Right atrium auricular region (tissue), 2 donors: ENCODE measurements around the gene GFAP. TPM values are rescaled to one million over a fixed set of nuclear protein-coding genes. Genes with fewer than 3 reads are reported as not detected.

Experiments used
- DNase-seq: peaks from one replicate; pipeline ENCODE4 v3.0.0-alpha.2; 2019; ENCODE audit warnings: low spot score
- H3K27ac ChIP-seq, 2 donors: fragments of 200-600 bp; sonication (generic); 1 replicate in 1 of 2; 2 replicates in 1 of 2; pipeline ENCODE4 v1.5.1; 2016 to 2019
- H3K27me3 ChIP-seq, 2 donors: fragments of 200-600 bp; sonication (generic); one replicate each; pipeline versions ENCODE4 v1.5.1 to v1.6.0; 2017 to 2019
- H3K36me3 ChIP-seq: fragments of 200-600 bp; sonication (generic); one replicate; pipeline ENCODE4 v1.5.1; 2016
- H3K4me1 ChIP-seq, 2 donors: fragments of 200-600 bp; sonication (generic); one replicate each; pipeline versions ENCODE4 v1.5.1 to v1.6.0; 2017 to 2019
- H3K4me3 ChIP-seq, 2 donors: fragments of 200-600 bp; sonication (generic); 1 replicate in 1 of 2; 2 replicates in 1 of 2; pipeline ENCODE4 v1.5.1; 2017 to 2019; ENCODE audit warnings: mild to moderate bottlenecking in 1 of 2, moderate library complexity in 1 of 2
- H3K9me3 ChIP-seq, 2 donors: fragments of 200-600 bp; sonication (generic); one replicate each; pipeline ENCODE4 v1.5.1; 2019
- total RNA-seq, 2 donors: library from RNA; depleted of rRNA; stranded (reverse); fragments of >200 nt; gene quantifications; one replicate each; pipeline ENCODE4 v1.1.0, GENCODE V29; 2016
- TF ChIP-seq, protein P1 (sequence below), 2 donors: fragments of 200-600 bp; sonication (generic); IDR thresholded peaks; one replicate each; pipeline ENCODE4 v1.5.1; 2019; ENCODE audit warnings: antibody characterized with exemption in 2 of 2

Gene GFAP
- total RNA-seq, 2 donors from 2014 or later = 4.6 to 5.3 TPM

DNA sequence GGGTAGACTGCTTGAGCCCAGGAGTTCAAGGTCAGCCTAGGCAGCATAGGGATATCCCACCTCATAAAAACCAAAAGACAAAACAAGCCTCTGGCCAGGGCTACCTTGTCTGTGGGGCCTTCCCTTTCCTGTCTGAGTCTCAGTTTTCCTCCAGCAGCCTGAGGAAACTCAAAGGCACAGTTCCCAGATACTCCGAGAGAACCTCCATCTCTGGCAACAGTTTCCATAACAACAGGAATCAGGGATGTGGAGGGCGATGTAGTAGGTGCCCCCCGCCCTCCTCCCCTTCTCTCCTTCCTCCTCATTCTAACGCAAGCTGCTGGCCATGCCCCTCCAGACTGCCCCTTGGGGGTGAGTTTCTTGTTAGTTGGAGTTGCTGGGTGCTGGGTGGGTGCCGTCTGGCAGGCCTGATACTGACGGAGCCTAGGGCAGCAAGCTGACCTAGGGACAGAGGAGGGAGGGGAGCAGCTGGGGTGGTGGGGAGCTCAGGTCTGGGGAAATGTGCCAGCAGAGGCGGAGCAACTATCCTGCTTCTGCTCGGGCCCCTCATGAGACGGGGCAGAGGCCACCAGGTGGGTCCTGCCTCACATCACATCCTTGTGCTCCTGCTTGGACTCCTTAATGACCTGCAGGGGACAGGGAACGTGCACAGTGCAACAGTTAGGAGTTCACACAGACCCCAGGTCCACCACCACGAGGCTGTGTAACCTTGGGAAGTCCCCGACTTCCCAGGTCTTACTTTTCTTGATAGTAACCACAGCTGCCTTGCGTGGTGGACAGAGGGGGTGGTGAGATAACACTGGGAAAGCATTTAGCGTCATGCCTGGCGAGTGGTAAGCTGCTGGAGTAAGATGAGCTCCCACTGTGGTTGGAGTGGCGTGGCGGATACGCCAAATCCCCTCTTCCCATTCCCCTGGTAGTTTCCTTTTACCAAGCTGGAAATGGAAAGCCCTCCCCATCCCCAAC lies 8.3 kb downstream of the GFAP start:
- Histone ChIP-seq H3K36me3 (no peaks in the 10 kb centered on the region), H3K27me3 (no peaks in the 10 kb centered on the region), H3K9me3 (no peaks in the 10 kb centered on the region), H3K4me3 (no peak overlapping the region), H3K4me1 (peaks cover 0 to 12% of the 10 kb centered on the region in 2 donors), H3K27ac (no peak overlapping the region)
- TF ChIP-seq, protein P1, sequence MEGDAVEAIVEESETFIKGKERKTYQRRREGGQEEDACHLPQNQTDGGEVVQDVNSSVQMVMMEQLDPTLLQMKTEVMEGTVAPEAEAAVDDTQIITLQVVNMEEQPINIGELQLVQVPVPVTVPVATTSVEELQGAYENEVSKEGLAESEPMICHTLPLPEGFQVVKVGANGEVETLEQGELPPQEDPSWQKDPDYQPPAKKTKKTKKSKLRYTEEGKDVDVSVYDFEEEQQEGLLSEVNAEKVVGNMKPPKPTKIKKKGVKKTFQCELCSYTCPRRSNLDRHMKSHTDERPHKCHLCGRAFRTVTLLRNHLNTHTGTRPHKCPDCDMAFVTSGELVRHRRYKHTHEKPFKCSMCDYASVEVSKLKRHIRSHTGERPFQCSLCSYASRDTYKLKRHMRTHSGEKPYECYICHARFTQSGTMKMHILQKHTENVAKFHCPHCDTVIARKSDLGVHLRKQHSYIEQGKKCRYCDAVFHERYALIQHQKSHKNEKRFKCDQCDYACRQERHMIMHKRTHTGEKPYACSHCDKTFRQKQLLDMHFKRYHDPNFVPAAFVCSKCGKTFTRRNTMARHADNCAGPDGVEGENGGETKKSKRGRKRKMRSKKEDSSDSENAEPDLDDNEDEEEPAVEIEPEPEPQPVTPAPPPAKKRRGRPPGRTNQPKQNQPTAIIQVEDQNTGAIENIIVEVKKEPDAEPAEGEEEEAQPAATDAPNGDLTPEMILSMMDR (IDR thresholded peaks at IDR 0.05) = no peak
- no peak for DNase-seq

DNA sequence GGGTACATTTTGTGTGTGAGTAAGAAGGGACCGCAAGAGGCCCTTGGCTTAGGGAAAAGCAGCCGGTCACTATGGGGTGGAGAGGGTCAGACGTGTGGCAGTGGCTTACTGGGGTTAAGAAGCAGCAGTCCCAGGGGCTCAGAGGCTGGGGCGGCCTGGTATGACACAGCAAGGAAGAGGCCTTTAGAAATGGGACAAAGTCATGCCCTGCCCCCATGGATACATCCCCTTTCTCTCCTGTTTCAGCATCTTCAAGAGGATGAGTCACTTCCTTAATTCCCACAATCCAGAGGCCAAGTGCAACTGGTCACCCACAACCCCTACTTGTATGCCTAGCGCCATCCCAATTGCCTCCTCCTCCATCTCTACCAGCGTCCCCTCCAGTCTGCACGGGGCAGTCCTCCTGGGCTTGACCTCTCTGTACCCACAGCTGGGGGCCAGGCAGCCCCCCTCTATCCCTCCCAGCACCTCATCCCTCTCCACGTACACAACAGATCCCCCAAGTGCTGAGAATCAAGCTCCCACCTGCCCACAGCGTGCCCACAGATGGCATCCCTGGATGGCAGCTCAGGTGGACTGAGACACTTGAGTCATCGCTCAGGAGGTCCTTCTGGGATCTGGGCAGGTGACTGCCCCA lies 9.2 kb downstream of the GFAP start:
- H3K4me3 ChIP-seq = no peak overlapping the region
- no peaks in the 10 kb centered on the region for H3K9me3 ChIP-seq
- TF ChIP-seq, protein P1 (IDR thresholded peaks at IDR 0.05) = no peak
- peaks cover 0 to 6% of the 10 kb centered on the region in 2 donors for H3K4me1 ChIP-seq
- H3K36me3 ChIP-seq = no peaks in the 10 kb centered on the region
- no peak overlapping the region for H3K27ac ChIP-seq
- H3K27me3 ChIP-seq = no peaks in the 10 kb centered on the region
- no peak for DNase-seq

DNA sequence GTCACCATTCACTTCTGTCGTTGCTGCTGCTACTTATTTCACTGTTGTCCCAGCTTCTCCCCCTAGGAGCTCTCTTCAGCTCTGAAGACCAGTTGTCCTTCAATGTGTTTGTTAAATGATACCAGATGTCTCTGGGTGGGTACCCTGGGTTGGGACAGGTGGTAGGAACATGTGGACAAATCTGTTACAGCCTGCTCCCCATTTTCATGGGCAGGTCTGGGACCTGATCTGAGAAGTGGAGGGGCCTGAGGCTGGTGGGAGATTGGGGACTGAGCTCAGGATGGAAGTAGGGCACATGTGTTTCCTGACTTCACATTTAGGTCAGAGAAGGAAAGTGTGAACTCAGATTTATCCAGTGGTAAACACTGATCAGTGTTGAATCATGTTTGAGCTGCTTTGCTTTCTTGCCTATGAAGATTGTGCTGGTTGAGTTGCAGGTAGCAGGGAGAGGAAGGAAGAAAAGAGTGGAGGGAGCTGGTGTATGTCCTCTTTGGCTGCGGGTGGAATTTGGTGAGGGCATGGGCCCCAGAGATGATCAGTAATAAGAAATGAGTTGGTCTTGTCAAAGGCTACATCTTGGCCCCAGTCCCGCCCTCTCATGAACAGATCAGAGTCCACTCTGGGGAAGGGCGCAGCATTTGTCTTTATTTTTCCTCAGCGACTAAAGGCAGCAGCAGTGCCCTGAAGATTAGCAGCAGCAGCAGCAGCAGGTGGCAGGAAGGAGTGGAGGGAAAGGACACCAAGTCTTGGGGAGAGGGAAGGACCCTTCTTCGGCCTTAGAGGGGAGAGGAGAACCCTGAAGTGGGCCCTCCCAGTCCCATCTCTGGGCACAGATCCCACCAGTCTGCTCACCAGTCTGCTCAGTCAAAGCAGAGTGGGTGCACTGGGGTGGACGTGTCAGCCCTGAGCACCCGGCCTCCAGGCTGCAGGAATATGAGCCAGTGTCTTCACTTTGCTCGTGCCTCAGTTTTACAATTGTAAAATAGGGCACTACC lies 10.0 kb downstream of the GFAP start:
- no peaks in the 10 kb centered on the region for H3K36me3 ChIP-seq
- H3K27me3 ChIP-seq = no peaks in the 10 kb centered on the region
- H3K4me3 ChIP-seq = no peak overlapping the region
- H3K9me3 ChIP-seq = no peaks in the 10 kb centered on the region
- no peak for DNase-seq
- H3K27ac ChIP-seq = no peak overlapping the region
- peaks cover 0 to 2% of the 10 kb centered on the region in 2 donors for H3K4me1 ChIP-seq
- TF ChIP-seq, protein P1 (IDR thresholded peaks at IDR 0.05) = no peak

DNA sequence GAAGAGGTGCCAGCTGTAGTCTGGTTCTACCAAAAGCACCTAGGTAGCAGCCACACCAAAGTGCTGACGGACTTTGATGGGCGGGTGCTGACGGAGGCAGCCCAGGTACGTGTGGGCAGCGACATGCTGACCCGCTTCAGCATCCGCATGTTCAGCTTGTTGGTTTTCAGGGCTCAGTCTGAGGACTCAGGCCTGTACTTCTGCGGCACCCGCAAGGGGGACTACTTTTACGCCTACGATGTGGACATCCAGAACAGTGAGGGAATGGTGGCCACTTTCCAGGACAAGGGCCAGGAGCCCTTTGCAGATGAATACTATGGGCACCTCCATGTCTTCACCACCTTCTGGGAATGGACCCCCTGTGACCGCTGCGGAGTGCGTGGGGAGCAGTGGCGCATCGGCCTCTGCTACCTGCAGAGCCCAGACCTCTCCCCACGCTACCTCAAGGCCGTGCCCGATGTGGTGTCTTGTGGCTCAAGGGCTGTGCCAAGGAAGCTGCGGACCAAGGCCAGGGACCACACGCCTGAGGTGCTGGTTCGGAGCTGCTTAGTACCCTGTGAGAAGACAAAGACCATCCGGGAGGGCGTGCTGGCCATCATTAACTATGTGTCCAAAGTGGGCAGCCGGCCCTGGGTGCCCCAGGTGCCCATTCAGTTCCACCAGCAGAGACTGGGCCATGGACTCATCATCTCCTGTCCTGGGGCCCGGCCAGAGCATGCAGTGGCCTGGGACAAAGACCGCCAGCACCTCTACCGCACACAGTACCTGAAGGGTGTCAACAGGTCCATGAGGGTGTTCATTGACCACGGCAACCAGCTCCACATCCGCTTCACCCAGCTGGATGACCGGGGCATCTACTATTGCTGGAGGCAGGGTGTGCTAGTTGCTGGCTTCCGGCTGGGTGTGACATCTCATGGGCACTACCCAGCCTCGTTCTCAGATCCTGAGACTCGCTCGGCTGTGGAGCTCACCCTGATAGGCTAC lies 11.0 kb downstream of the GFAP start:
- Histone ChIP-seq H3K27ac (no peak overlapping the region), H3K36me3 (no peaks in the 10 kb centered on the region), H3K4me1 (peaks cover 0 to 9% of the 10 kb centered on the region in 2 donors), H3K9me3 (no peaks in the 10 kb centered on the region), H3K4me3 (no peak overlapping the region), H3K27me3 (no peaks in the 10 kb centered on the region)
- DNase-seq = no peak
- TF ChIP-seq, protein P1 (IDR thresholded peaks at IDR 0.05) = no peak
